ENCODE measurements around the gene ATP2A3.
"Not testable (repeated sequence)": the region's sequence is repeated elsewhere in the genome, so short reads cannot be mapped to it uniquely, and the experiment has no call there.

The ATP2A3 gene

DNA sequence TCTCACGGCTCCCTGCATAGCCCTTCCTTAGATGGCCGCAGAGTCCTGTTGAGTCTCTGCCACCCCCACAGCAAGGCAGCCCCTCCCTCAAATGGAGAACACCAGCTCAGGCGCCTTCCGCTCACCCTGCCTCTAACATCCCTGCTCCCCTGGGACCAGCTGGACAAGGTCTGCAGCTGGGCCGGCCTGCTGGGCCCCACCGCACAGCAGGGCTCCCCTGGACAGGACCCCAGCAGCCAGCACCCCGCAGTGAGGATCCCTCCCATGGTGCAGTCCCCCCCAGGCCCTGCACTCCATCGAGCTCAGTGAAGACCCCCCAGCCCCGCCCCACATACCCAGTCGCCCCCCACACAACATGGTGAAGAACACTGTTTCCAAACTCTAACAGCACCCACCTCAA, 10.2 kb downstream of the ATP2A3 start:
- DNase-seq: no peak

DNA sequence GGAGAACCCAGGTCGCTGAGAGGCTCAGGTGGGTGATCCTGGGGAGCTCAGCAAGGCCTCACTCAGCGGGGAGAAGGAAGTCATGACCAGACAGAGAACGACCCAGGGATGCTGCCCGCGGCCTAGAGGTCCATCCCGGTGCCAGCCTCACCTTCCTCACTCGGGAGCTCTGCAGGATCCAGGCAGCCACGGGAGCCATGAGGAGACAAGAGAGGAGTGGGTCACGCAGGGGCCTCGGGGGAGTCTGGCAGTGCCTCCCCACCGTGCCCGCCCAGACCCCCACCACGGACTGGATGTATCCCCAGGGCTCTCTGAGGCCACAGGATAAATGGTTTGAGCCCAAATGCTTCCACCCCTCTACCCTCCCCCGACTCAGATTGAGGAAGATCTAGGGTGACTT, 10.7 kb downstream of the ATP2A3 start:
- DNase-seq: no peak

DNA sequence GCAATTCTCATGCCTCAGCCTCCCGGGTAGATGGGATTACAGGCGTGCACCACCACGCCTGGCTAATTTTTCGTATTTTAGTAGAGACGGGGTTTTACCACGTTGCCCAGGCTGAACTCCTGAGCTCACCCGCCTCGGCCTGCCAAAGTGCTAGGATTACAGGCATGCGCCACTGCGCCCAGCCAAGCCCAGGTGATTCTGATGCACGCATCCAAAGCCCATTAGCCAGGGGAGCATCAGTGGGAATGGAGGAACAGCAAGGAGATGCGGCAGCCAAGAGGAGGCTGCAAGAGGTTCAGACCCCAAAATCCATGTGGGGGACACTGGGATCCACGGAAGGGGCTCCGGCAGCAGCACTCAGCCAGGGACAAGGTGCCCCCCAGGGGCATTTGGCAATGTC, 12.1 kb downstream of the ATP2A3 start:
- DNase-seq: no peak

DNA sequence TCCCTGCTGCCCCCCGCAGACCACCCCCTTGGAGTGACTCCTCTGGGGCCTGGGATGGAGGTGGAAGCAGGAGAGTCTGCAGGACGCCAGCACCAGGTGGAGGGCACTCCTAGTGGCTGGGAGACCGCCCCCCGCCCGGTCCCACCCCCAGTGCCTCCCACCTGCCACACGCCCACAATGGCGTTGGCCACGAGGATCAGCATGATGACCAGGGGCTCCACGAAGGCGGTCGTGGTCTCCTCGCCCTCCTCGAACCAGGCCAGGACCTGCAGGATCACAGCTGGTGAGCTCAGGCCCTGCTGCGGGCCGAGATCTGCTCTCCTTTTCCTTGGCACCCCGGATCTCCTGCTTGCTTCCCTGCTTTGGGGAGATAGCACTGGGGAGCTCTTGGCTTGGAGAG, 12.8 kb downstream of the ATP2A3 start:
- no peak for DNase-seq

DNA sequence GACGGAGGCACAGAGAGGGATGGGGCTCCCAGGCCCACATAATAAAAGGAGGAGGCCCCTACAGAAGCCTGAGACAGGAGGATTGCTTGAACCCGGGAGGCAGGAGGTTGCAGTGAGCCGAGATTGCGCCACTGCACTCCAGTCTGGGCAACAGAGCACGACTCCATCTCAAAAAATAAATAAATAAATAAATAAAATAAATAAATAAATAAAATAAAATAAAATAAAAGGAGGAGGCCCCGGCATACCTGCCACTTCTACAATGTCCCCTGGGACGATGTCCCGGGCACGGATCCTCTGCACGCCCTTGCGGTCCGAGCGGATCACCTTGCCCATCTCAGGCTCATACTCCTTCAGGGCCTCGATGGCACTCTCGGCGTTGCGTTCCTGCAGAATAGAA, 13.2 kb downstream of the ATP2A3 start:
- no peak for DNase-seq

DNA sequence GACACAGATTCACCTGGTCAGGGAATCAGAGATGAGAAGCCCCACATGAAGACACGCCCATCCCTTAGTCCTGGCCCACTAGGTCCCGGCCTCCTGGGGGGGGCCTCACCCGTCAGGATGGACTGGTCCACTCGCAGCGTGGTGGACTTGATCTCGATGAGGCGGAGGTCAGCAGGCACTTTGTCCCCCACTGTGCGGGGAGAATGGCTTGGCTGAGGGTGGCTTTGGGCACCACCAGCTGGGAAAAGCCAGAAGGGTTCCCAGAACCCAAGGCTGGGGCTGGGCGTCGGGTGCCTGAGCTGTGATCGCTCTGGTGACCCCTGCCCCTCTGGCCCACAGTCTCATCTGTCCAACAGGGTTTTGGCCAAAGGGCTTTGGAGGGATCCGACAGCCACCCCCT, 13.7 kb downstream of the ATP2A3 start:
- no peak for DNase-seq

DNA sequence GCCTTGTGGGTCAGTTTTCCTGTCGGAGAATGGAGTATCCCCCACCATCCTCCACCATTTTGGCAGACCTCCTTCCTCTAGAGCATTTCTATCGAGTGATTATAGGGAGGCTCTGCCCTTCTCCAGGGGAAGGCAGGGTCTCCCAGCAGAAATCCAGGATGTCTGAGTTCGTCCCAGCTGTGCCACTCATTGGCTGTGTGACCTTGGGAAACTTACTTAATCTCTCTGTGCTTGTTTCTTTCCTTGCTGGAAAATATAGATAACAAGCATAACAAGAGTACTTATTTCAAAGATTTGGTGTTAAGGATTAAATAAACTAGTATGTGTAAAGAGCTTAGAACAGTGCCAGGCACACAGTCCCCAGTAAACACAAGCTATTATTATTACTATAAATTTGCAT, 14.8 kb downstream of the ATP2A3 start:
- no peak for DNase-seq

DNA sequence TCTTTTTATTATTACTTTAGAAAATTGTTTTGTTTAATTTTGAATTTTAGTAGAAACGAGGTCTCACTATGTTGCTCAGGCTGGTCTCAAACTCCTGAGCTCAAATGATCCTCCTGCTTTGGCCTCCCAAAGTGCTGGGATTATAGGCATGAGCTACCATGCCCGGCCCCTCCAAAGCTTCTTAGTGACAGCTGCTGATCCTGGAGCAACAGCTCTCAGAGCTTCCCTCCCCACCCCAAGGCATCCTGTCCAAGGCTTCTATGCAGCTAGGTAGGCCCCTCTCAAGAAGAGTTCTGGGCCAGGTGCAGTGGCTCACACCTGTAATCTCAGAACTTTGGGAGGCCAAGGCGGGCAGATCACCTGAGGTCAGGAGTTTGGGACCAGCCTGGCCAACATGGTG, 15.7 kb downstream of the ATP2A3 start:
- DNase-seq: not testable (repeated sequence)

DNA sequence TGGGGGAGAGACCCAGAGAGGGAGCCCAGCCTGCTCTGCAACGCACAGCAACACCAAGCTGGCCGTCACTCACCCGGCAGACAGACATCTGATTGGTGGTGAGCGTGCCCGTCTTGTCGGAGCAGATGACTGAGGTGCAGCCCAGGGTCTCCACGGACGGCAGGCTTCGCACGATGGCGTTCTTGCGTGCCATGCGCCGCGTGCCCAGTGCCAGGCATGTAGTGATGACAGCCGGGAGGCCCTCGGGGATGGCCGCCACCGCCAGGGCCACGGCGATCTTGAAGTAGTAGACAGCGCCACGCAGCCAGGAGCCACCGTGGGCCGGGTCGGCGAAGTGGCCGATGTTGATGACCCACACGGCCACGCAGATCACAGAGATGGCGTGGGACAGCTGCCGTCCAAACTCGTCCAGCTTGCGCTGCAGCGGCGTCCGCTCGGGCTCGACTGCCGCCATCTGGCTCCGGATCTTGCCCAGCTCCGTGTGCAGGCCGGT, 16.9 kb downstream of the ATP2A3 start:
- DNase-seq: no peak

DNA sequence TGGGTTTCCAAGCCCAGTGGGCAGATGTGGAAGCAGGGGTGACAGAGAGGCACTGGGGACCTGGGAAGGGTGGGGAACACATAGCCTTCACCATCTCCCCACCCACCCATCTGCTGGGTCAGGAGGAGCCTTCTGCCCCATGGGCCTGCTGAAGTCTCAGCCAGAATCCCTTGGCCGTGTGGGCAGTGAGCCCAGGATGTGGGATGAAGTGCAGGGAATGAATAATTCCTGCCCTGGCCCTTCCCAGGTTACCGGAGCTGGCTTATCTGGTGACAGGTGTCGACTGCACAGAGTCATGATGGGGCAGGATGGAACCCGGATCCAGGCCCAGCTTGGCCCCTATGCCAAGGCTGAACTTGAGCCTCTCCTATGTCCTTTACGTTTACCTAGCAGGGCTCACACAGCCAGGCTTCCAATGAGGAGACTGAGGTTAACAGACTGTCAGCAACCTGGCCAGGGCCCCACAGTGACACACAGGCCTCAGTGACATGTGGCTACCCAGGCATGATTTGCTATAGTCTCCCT, 17.5 kb downstream of the ATP2A3 start:
- DNase-seq: no peak

DNA sequence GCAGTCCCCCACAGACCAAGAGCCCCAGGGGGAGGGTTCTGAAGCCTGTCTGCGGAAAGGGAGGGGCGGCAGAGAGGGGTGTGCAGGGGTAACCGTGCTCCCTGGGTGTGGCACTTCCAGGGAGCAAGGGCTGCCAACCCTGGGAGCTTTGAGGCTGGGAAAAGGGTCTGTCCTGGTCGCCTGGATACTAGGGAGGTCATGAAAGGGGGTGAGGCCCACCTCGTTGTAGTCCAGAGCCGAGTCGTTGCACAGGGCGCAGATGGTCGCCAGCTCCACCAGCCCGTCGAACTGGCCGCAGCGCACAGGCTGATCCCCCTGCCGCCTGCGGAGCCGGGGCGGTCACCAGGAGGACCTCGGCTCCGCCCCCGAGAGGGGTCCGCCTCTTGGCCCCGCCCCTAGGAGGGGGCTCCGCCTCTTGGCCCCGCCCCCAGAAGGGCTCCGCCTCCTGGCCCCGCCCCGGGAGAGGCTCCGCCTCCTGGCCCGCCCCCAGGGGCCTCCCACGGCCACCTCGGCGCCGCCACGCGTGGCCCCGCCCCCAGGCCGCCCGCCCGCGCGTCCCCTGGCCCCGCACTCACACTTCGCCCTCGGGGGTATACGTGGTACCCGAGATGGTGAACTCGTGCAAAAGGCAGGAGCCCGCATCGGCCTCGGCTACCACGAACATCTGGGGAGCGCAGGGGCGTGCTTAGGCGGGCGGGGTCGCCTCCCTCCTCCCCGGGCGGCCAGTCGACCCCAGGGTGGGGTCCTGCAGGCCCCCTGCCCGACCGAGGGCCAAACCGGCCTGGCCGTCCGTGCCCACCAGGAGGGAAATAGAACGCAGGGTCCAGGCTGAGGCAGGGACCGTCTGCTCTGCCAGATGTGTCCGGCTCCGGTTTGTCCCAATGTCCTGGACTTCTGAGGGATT, 19.5 kb downstream of the ATP2A3 start:
- DNase-seq: no peak

DNA sequence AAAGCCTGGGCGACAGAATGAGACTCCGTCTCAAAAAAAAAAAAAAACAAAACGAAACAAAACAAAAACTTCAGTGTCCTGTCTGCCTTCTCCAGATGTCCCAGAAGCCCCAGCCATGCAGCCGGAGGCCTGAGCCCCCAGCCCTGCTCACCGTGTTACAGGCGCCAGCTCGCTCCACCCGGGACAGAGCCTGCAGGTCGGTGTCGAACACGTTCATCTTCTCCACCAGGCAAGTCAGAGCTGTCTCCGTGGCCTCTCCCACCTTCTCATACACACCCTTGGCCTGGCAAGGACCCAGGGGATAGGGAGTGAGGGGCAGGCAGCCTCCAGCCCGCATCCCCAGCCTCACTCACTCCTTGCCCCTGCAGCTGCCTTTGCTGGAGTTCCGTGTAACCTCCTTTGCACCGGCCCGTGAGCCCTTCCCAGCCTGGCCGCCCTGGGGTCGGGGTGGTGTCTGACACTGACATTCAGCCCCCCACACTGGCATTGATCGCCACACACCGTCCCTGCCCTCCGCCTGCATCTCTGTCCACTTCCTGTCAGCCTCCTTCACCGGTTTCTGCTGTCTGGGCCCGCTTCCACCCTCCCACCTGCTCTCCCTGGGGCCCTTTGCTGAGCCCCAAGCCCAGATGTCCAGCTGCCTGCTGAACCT, 20.9 kb downstream of the ATP2A3 start:
- no peak for DNase-seq

DNA sequence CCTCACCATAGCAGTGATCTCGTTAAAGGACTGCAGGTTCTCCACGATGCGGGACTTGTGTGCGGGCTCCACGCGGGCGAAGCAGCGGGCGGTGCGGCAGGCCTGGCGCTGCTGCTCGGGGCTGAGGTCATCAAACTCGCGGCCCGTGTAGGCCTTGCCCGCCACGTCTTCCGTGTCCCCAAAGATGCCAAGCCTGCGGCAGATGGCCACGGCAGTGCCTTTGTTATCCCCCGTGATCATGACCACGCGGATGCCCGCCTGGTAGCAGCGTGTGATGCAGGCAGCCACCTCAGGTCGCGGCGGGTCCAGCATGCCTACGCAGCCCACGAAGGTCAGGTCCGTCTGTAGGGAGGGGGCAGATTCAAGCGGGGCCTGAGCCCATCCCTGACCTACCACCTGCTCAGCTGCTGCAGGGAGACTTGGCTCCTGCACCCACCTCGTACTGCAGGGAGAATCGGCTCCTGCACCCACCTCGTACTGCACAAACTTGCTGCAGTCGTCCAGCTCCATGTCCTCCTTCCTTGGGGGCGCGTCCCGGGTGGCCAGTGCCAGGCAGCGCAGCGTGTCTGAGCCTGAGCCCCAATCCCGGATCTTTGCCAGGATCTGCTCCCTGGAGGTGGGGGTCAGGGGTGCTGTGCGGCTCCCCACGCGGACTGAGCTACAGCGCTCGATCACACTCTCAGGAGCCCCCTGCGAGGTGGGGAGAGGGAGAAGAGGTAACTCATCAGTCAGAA, 23.1 kb downstream of the ATP2A3 start:
- DNase-seq: no peak

DNA sequence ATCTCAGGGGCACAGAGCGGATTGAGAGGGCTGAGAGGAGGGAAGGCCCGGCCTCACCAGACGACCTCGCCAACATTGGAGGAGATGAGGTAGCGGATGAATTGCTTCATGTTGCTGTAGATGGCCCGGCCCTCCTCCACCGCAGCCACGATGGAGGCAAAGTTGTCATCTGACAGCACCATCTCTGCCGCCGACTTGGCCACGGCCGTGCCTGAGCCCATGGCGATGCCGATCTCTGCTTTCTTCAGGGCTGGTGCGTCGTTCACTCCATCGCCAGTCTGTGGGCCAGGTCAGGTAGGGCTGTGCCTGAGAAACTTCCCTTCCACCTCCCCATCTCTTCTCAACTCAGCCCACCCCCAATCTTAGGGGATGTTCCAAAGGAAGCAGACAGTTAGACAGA, 26.9 kb downstream of the ATP2A3 start:
- DNase-seq: no peak

DNA sequence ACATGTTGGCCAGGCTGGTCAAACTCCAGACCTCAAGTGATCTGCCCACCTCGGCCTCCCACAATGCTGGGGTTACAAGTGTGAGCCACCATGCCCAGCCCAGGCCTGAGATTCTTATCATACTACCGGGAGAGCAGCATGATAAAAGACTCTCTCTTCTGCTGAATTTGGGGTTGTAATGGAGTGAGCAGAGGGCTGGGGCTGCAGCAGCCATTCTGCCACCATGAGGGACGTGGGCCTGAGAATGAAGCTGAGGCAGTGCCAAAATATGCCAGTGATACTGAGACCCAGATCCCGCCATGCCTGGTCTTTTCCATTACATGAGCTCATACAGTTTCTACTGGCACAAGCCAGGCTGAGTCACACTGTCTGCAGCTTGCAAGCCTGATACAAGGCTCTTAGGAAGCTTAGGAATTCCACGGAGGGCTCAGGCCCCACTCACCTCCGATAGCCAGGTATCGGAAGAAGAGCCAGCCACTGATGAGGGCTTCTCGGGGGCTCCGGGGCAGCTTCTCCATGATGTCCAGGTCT, 28.3 kb downstream of the ATP2A3 start:
- DNase-seq: no peak

DNA sequence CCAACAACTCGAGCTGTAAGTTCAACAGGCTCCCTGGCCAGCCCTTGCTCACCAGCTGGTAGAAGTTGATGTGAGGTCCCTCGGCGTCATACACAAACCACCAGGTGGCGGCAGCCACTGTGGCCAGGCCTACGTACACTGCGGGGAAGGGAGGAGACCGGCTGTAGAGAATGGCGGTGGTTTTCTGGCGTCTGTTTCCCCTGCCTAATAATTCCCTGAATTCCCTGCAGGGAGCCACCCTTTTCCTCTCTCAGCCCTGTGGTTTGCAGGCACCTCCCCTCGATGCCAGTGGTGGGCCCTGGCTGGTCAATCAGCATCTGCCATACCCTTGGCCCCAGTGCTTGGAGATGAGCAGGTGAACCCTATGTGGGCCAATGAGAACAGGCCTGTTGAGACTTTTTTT, 29.1 kb downstream of the ATP2A3 start:
- no peak for DNase-seq

DNA sequence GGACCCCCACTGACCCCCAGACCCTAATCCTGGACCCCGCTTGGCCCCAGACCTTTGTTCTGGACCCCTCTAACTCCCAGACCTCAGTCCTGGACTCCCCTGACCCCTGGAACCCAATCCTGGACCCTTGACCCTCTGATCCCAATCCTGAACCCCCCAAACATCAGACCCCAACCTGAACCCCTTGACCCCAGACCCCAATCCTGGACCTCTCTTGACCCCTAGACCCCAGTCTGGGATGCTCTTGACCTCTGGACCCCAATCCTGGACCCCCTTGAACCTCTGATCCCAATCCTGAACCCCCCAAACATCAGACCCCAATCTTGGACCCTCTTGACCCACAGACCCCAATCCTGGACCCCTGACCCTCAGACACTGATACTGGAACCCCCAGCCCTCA, 34.5 kb downstream of the ATP2A3 start:
- no peak for DNase-seq

DNA sequence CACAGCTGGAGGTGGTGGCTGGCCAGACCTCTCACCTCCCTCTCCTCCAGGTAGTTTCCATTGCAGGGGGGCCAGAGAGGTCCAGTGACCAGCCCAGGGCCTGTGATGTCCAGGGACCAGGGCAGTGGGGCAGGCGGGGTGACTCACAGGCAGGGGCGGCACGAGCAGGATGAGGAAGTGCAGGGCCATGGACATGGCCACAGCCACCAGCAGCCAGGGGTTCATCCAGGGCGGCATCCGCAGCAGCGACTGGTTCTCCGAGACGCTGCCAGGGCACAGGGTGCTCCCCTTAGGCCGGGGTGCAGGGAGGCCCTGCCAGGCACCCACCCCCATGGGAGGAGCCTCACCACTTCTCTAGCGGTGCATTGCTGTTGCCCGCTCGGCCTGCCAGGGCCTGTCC, 35.1 kb downstream of the ATP2A3 start:
- no peak for DNase-seq

DNA sequence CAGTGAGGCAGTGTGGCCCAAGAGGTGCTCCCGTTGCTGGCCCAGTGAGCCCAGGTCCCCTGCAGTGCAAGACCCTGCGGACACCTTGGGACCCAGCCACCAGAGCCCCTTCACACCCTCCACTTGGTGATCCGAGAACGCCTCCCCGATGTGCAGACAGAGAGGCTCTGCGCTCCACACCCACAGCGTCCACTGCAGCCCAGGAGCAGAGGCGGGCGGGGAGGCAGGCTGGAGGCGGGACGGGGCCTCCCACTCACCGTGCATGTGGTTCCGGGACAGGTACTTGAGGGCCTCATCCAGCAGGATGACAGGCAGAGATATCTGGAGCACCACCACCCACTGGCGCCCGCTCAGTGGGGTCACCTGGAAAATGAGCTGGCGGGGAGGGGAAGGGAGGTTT, 35.8 kb downstream of the ATP2A3 start:
- DNase-seq: no peak

DNA sequence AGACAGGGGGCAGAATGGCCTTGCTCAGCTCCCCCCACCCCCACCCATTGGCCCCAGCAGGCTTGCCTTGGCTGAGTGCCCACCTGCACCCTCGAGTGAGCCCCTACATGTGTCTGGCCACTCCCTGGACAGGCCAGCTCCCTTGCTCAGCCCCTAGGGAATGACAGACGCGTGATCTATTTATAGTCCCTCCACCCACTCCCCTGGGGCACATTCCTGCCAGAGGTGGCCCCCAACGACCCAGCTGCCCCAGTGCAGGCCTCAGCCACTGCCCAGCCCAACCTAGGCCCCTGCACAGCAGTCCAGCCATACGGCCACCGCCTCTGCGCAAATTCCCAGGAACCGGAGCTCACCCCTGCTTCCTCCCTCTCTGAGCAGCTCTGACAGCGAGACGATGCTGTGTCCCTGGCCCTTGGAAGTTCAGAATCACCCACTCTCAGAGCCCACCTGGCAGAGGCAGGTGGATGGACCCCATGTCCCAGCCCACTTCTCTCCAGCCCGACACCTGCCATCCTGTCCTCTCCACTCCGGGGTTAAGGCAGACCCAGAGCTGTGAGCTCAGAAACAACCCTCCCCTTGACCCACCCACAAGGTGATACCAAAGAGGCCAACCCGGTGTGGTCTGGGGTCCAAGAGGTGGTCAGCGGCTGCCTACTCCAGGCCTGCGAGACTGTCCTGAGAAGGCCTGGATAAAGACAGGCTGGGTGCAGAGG, 36.5 kb downstream of the ATP2A3 start:
- DNase-seq: no peak

DNA sequence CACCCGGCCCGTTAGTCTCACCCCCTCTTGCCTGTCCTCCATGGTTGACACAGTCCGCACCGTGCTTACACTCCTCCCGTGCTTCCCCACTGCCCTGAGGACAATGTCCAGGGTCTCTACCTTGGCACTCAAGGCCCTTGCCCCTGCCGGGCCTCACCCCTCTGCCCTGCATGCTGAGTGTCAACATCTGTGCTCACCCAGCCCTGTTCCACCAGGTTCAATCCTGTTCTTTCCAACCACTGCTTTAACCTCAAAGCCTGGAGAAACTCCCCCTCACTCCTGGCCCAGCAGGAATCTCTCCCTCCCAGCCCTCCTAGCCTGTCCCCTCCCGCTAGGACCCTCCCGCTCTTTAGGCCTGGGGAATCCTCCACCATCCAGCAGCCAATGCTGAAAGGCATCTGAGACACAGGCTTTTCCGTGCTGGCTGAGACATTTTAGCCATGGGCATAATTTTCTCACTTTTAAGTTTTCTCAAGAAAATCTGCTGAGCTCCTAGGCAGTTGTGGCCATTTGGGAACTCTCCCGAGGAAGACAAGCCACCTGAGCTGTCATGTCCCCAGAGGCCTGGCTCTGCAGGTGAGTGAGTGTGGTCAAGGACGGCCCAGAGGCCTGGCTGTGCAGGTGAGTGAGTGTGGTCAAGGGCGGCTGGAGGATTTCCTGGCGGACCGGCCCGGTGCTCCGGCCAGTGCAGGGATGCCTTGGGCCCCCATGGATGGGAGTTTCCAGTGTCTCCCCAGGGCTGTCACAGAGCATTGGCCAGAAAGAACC, 37.2 kb downstream of the ATP2A3 start:
- DNase-seq: no peak
